Measurements from ENCODE around the gene AAK1.
A peak's percentile ranks its signal among the peaks of the same experiment; 100 is the strongest.
"Not testable (repeated sequence)": the region's sequence is repeated elsewhere in the genome, so short reads cannot be mapped to it uniquely, and the experiment has no call there.

AAK1 gene

DNA sequence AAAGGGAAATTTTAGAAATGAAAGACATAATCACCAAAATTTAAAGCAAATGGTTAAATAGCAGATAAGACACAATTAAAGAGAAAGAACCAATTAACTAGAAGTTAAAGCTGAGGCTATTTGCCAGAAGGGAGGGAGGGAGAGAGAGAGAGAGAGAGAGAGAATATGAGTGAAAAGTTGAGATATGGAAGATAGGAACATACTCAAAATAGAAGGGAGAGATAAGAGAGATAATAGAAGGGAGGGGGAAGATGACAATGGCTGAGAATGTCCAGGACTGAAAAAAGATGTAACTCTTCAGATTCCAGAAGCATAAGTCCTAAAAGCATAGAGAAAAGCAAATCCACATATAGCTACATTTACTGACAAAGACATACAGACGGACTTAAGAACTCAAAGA lies 17.1 kb upstream of the AAK1 start:
- no peaks in the 10 kb centered on the region for H3K4me1 ChIP-seq (ENCODE audit: control insufficient read depth in 2 of 2, insufficient read depth in 2 of 2, low read length in 2 of 2)
- H3K4me3 ChIP-seq (ENCODE audit: low read length in 2 of 2), result no peak overlapping the region
- H3K27me3 ChIP-seq (ENCODE audit: control insufficient read depth in 2 of 2, insufficient read depth in 2 of 2, low read length in 2 of 2), result no peaks in the 10 kb centered on the region
- H3K9me3 ChIP-seq (ENCODE audit: control insufficient read depth in 2 of 2, low read length in 2 of 2), result no peaks in the 10 kb centered on the region
- H3K36me3 ChIP-seq (ENCODE audit: control insufficient read depth in 2 of 2, insufficient read depth in 2 of 2, low read length in 2 of 2), result no peaks in the 10 kb centered on the region
- H3K9ac ChIP-seq (ENCODE audit: low read depth in 1 of 2, low read length in 2 of 2), result no peak overlapping the region
- H3K27ac ChIP-seq (ENCODE audit: low read depth in 2 of 2, low read length in 2 of 2), result no peak overlapping the region

GRCh38 chr2:69659941-69660483 lies 16.5 kb upstream of the AAK1 start:
- no peak overlapping the region for H3K27ac ChIP-seq (ENCODE audit: low read depth in 2 of 2, low read length in 2 of 2)
- H3K9me3 ChIP-seq (ENCODE audit: control insufficient read depth in 2 of 2, low read length in 2 of 2), result no peaks in the 10 kb centered on the region
- H3K36me3 ChIP-seq (ENCODE audit: control insufficient read depth in 2 of 2, insufficient read depth in 2 of 2, low read length in 2 of 2), result no peaks in the 10 kb centered on the region
- H3K4me1 ChIP-seq (ENCODE audit: control insufficient read depth in 2 of 2, insufficient read depth in 2 of 2, low read length in 2 of 2), result no peaks in the 10 kb centered on the region
- no peak overlapping the region for H3K4me3 ChIP-seq (ENCODE audit: low read length in 2 of 2)
- no peak overlapping the region for H3K9ac ChIP-seq (ENCODE audit: low read depth in 1 of 2, low read length in 2 of 2)
- H3K27me3 ChIP-seq (ENCODE audit: control insufficient read depth in 2 of 2, insufficient read depth in 2 of 2, low read length in 2 of 2), result no peaks in the 10 kb centered on the region

- Histone ChIP-seq H3K9me3 (ENCODE audit: control insufficient read depth in 2 of 2, low read length in 2 of 2) (no peaks in the 10 kb centered on the region), H3K4me3 (ENCODE audit: low read length in 2 of 2) (no peak overlapping the region), H3K27me3 (ENCODE audit: control insufficient read depth in 2 of 2, insufficient read depth in 2 of 2, low read length in 2 of 2) (no peaks in the 10 kb centered on the region), H3K27ac (ENCODE audit: low read depth in 2 of 2, low read length in 2 of 2) (no peak overlapping the region), H3K9ac (ENCODE audit: low read depth in 1 of 2, low read length in 2 of 2) (no peak overlapping the region), H3K4me1 (ENCODE audit: control insufficient read depth in 2 of 2, insufficient read depth in 2 of 2, low read length in 2 of 2) (no peaks in the 10 kb centered on the region), H3K36me3 (ENCODE audit: control insufficient read depth in 2 of 2, insufficient read depth in 2 of 2, low read length in 2 of 2) (no peaks in the 10 kb centered on the region)
These were observed 15.8 kb upstream of the AAK1 start for GRCh38 chr2:69659349-69659748.

GRCh38 chr2:69652206-69652605 lies 8.7 kb upstream of the AAK1 start:
- Histone ChIP-seq H3K4me1 (ENCODE audit: control insufficient read depth in 2 of 2, insufficient read depth in 2 of 2, low read length in 2 of 2) (peaks cover 0 to 3% of the 10 kb centered on the region in 2 donors), H3K36me3 (ENCODE audit: control insufficient read depth in 2 of 2, insufficient read depth in 2 of 2, low read length in 2 of 2) (no peaks in the 10 kb centered on the region), H3K9me3 (ENCODE audit: control insufficient read depth in 2 of 2, low read length in 2 of 2) (no peaks in the 10 kb centered on the region), H3K27me3 (ENCODE audit: control insufficient read depth in 2 of 2, insufficient read depth in 2 of 2, low read length in 2 of 2) (no peaks in the 10 kb centered on the region), H3K4me3 (ENCODE audit: low read length in 2 of 2) (no peak overlapping the region), H3K9ac (ENCODE audit: low read depth in 1 of 2, low read length in 2 of 2) (no peak overlapping the region), H3K27ac (ENCODE audit: low read depth in 2 of 2, low read length in 2 of 2) (peak overlapping the region in 1 of 2 donors; percentile 47)

GRCh38 chr2:69647196-69647595 lies 3.7 kb upstream of the AAK1 start:
- not testable (repeated sequence) for H3K36me3 ChIP-seq (ENCODE audit: control insufficient read depth in 2 of 2, insufficient read depth in 2 of 2, low read length in 2 of 2); H3K27me3 ChIP-seq (ENCODE audit: control insufficient read depth in 2 of 2, insufficient read depth in 2 of 2, low read length in 2 of 2); H3K9me3 ChIP-seq (ENCODE audit: control insufficient read depth in 2 of 2, low read length in 2 of 2); H3K9ac ChIP-seq (ENCODE audit: low read depth in 1 of 2, low read length in 2 of 2); H3K4me3 ChIP-seq (ENCODE audit: low read length in 2 of 2); H3K27ac ChIP-seq (ENCODE audit: low read depth in 2 of 2, low read length in 2 of 2)
- H3K4me1 ChIP-seq (ENCODE audit: control insufficient read depth in 2 of 2, insufficient read depth in 2 of 2, low read length in 2 of 2), result peaks cover 7 to 11% of the 10 kb centered on the region in 2 donors

GRCh38 chr2:69646714-69647113 lies 3.2 kb upstream of the AAK1 start:
- Histone ChIP-seq H3K27ac (ENCODE audit: low read depth in 2 of 2, low read length in 2 of 2) (no peak overlapping the region), H3K4me1 (ENCODE audit: control insufficient read depth in 2 of 2, insufficient read depth in 2 of 2, low read length in 2 of 2) (peaks cover 7 to 8% of the 10 kb centered on the region in 2 donors), H3K9ac (ENCODE audit: low read depth in 1 of 2, low read length in 2 of 2) (no peak overlapping the region), H3K36me3 (ENCODE audit: control insufficient read depth in 2 of 2, insufficient read depth in 2 of 2, low read length in 2 of 2) (no peaks in the 10 kb centered on the region), H3K27me3 (ENCODE audit: control insufficient read depth in 2 of 2, insufficient read depth in 2 of 2, low read length in 2 of 2) (no peaks in the 10 kb centered on the region), H3K4me3 (ENCODE audit: low read length in 2 of 2) (no peak overlapping the region), H3K9me3 (ENCODE audit: control insufficient read depth in 2 of 2, low read length in 2 of 2) (no peaks in the 10 kb centered on the region)

DNA sequence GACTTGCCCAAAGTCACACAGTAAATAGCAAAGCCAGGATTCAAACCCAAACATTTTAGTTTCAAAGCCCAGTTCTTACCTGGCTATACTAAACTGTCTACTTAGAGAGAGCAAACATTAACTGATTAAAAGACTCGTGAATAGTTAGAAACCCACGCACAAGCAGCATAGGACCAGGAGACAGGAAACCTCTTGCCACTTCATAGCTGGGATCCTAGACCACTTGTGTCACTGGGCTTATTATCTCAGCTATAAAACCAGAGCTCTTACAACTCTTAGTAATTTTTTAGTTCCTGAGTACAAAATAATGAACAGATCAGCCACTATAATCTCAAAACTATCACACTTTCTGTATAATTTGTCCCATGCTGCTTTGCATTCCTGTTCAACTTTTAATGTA lies 2.4 kb upstream of the AAK1 start:
- Histone ChIP-seq H3K9ac (ENCODE audit: low read depth in 1 of 2, low read length in 2 of 2) (no peak overlapping the region), H3K27ac (ENCODE audit: low read depth in 2 of 2, low read length in 2 of 2) (no peak overlapping the region), H3K9me3 (ENCODE audit: control insufficient read depth in 2 of 2, low read length in 2 of 2) (no peaks in the 10 kb centered on the region), H3K27me3 (ENCODE audit: control insufficient read depth in 2 of 2, insufficient read depth in 2 of 2, low read length in 2 of 2) (no peaks in the 10 kb centered on the region), H3K4me1 (ENCODE audit: control insufficient read depth in 2 of 2, insufficient read depth in 2 of 2, low read length in 2 of 2) (peaks cover 8 to 10% of the 10 kb centered on the region in 2 donors), H3K36me3 (ENCODE audit: control insufficient read depth in 2 of 2, insufficient read depth in 2 of 2, low read length in 2 of 2) (no peaks in the 10 kb centered on the region), H3K4me3 (ENCODE audit: low read length in 2 of 2) (no peak overlapping the region)

DNA sequence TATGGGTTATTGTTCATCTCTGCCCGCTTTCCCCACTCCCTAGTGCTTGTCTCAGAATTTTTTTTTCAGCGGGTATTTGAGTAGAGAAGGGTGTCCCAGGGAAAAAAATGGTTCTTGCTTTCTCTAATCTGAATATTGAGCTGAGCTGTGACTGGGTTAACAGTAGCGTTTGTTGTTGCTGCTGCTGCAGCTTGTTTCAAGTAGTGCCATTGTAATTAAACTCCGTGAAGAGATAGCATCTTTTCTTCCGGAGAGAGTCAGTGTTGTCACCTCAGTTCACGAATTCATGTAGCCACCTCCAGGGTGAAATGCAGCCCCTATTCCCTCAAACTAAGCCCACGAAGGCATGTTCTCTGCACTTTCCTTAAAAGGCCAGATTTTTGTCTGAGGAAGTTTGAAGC lies 1.5 kb upstream of the AAK1 start:
- Histone ChIP-seq H3K4me3 (ENCODE audit: low read length in 2 of 2) (peak overlapping the region; percentile 96 to 97), H3K27ac (ENCODE audit: low read depth in 2 of 2, low read length in 2 of 2) (peak overlapping the region; percentile 95 to 97), H3K9ac (ENCODE audit: low read depth in 1 of 2, low read length in 2 of 2) (peak overlapping the region in 1 of 2 donors; percentile 70)

GRCh38 chr2:69644506-69644979 lies 1.0 kb upstream of the AAK1 start:
- H3K4me3 ChIP-seq (ENCODE audit: low read length in 2 of 2), result peak overlapping the region; percentile 96 to 97
- no peaks in the 10 kb centered on the region for H3K27me3 ChIP-seq (ENCODE audit: control insufficient read depth in 2 of 2, insufficient read depth in 2 of 2, low read length in 2 of 2)
- H3K9me3 ChIP-seq (ENCODE audit: control insufficient read depth in 2 of 2, low read length in 2 of 2), result no peaks in the 10 kb centered on the region
- H3K4me1 ChIP-seq (ENCODE audit: control insufficient read depth in 2 of 2, insufficient read depth in 2 of 2, low read length in 2 of 2), result peaks cover 11 to 14% of the 10 kb centered on the region in 2 donors
- H3K36me3 ChIP-seq (ENCODE audit: control insufficient read depth in 2 of 2, insufficient read depth in 2 of 2, low read length in 2 of 2), result no peaks in the 10 kb centered on the region
- H3K9ac ChIP-seq (ENCODE audit: low read depth in 1 of 2, low read length in 2 of 2), result peak overlapping the region; percentile 70 to 88
- peak overlapping the region; percentile 95 to 97 for H3K27ac ChIP-seq (ENCODE audit: low read depth in 2 of 2, low read length in 2 of 2)

More for the DNA sequence above, 1.5 kb upstream of the AAK1 start:
- peaks cover 11 to 13% of the 10 kb centered on the region in 2 donors for H3K4me1 ChIP-seq (ENCODE audit: control insufficient read depth in 2 of 2, insufficient read depth in 2 of 2, low read length in 2 of 2)
- H3K27me3 ChIP-seq (ENCODE audit: control insufficient read depth in 2 of 2, insufficient read depth in 2 of 2, low read length in 2 of 2), result no peaks in the 10 kb centered on the region
- H3K9me3 ChIP-seq (ENCODE audit: control insufficient read depth in 2 of 2, low read length in 2 of 2), result no peaks in the 10 kb centered on the region
- H3K36me3 ChIP-seq (ENCODE audit: control insufficient read depth in 2 of 2, insufficient read depth in 2 of 2, low read length in 2 of 2), result no peaks in the 10 kb centered on the region

DNA sequence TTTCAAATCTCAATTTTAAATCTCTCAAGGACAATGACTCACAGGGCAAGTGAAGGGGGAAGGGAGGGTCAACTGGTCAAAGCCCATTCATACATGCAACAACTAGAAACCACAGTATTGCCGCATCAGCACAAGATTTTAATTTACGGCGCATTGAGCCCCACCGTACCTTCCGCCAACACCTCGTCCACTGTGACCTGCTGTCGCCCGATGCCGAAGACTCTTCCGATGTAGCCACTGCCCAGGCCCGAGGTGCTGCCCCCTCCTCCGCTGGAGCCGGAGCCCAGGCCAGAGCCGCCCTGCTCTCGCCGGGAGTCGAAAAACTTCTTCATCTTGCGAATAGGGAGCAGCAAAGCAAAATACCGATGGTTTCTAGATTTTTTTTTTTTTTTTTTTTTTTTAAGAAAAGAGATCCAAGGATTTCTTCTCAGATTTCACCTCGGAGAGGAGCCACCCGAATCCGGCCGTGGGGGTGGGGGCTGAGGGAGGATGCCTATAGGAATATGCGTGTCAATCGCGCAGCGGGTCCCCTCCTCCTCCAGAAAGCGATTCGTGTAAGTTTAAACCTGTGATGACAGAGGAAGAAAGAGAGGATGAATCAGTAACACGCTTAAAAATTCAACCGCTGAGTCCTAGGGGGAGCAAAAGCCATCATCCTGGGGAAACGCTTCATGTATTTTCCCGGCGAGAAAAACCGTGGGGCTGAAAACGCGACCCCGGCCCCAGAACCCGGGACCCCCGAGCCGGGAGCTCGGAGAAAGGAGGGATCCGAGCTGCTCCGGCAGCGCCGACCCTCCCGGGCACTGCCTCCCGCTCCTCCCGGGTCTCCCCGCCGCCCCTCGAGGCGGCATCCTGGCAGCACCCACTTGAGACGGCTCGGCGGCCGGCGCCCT lies 584 bp downstream of the AAK1 start:
- peaks cover 11 to 14% of the 10 kb centered on the region in 2 donors for H3K4me1 ChIP-seq (ENCODE audit: control insufficient read depth in 2 of 2, insufficient read depth in 2 of 2, low read length in 2 of 2)

More for the DNA sequence above, 584 bp downstream of the AAK1 start:
- H3K9me3 ChIP-seq (ENCODE audit: control insufficient read depth in 2 of 2, low read length in 2 of 2), result no peaks in the 10 kb centered on the region
- H3K4me3 ChIP-seq (ENCODE audit: low read length in 2 of 2), result peak overlapping the region; percentile 96 to 97
- no peaks in the 10 kb centered on the region for H3K36me3 ChIP-seq (ENCODE audit: control insufficient read depth in 2 of 2, insufficient read depth in 2 of 2, low read length in 2 of 2)
- H3K27ac ChIP-seq (ENCODE audit: low read depth in 2 of 2, low read length in 2 of 2), result peak overlapping the region; percentile 95 to 97
- no peaks in the 10 kb centered on the region for H3K27me3 ChIP-seq (ENCODE audit: control insufficient read depth in 2 of 2, insufficient read depth in 2 of 2, low read length in 2 of 2)
- peak overlapping the region; percentile 88 for H3K9ac ChIP-seq (ENCODE audit: low read depth in 1 of 2, low read length in 2 of 2)

Data from mucosa of rectum (tissue), 2 donors.